Osteoblast (primary cell): ENCODE measurements around the gene ERC1. TPM values are rescaled to one million over a fixed set of nuclear protein-coding genes. Genes with fewer than 3 reads are reported as not detected.

ENCODE experiments used
- DNase-seq: peaks from one replicate; pipeline ENCODE4 v3.0.0; 2011; ENCODE audit warnings: low spot score, mixed read lengths; ENCODE audit not compliant: insufficient read length; ENCODE audit errors: missing footprints
- H2AFZ ChIP-seq: 2 replicates; pipeline ENCODE4 v1.6.0; 2011; ENCODE audit warnings: mild to moderate bottlenecking, low read length
- H3K27ac ChIP-seq: 2 replicates; pipeline ENCODE4 v1.5.1; 2011; ENCODE audit warnings: mild to moderate bottlenecking, low read depth, low read length, moderate library complexity
- H3K27me3 ChIP-seq: 2 replicates; pipeline ENCODE4 v1.6.0; 2012; ENCODE audit warnings: mild to moderate bottlenecking, control low read depth, inconsistent platforms, low read length, moderate library complexity; ENCODE audit not compliant: insufficient read depth
- H3K36me3 ChIP-seq: 2 replicates; pipeline ENCODE4 v1.5.1; 2011; ENCODE audit warnings: mild to moderate bottlenecking, low read length, control low read depth, moderate library complexity; ENCODE audit not compliant: insufficient read depth
- H3K4me1 ChIP-seq: 2 replicates; pipeline ENCODE4 v1.5.1; 2011; ENCODE audit warnings: mild to moderate bottlenecking, low read length, control low read depth, moderate library complexity; ENCODE audit not compliant: insufficient read depth
- H3K4me2 ChIP-seq: 2 replicates; pipeline ENCODE4 v1.6.0; 2011; ENCODE audit warnings: mild to moderate bottlenecking, low read length; ENCODE audit not compliant: insufficient read depth
- H3K4me3 ChIP-seq: fragments of 200-600 bp; sonication (generic); 3 replicates; pipeline ENCODE4 v1.5.1; 2012; ENCODE audit warnings: mild to moderate bottlenecking, low read length, inconsistent platforms; ENCODE audit not compliant: insufficient read depth
- H3K79me2 ChIP-seq: 2 replicates; pipeline ENCODE4 v1.6.0; 2012; ENCODE audit warnings: mild to moderate bottlenecking, low read length, control low read depth, inconsistent platforms; ENCODE audit not compliant: insufficient read depth
- H3K9me3 ChIP-seq: 2 replicates; pipeline ENCODE4 v1.5.1; 2011; ENCODE audit warnings: low read depth, low read length, control low read depth
- H4K20me1 ChIP-seq: 2 replicates; pipeline ENCODE4 v1.6.0; 2012; ENCODE audit warnings: mild to moderate bottlenecking, low read length, control low read depth; ENCODE audit not compliant: insufficient read depth
- CTCF ChIP-seq: IDR thresholded peaks from 2 replicates; pipeline ENCODE4 v1.5.1; 2011; ENCODE audit warnings: mild to moderate bottlenecking, low read depth, low read length, moderate library complexity; ENCODE audit errors: extremely low read depth
- total RNA-seq: library from RNA; depleted of rRNA; stranded (reverse); fragments of >200 nt; gene quantifications from 2 replicates; pipeline ENCODE4 v1.2.3, GENCODE V29; 2012

ERC1 gene
- total RNA-seq, 1 donor: 36.2 TPM

GRCh38 chr12:1186298-1186697 lies 195.3 kb downstream of the ERC1 start:
- H3K4me2 ChIP-seq: no peak overlapping the region
- no peak overlapping the region for H3K27ac ChIP-seq
- no peak for TF ChIP-seq CTCF
- H4K20me1 ChIP-seq: no peaks in the 10 kb centered on the region
- no peaks in the 10 kb centered on the region for H3K9me3 ChIP-seq
- H3K79me2 ChIP-seq: peaks cover 3% of the 10 kb centered on the region
- peaks cover 36% of the 10 kb centered on the region for H3K4me1 ChIP-seq
- no peaks in the 10 kb centered on the region for H3K27me3 ChIP-seq
- H3K4me3 ChIP-seq: no peak overlapping the region
- peaks cover 8% of the 10 kb centered on the region for H3K36me3 ChIP-seq
- no peak for DNase-seq
- no peak overlapping the region for H2AFZ ChIP-seq

DNA sequence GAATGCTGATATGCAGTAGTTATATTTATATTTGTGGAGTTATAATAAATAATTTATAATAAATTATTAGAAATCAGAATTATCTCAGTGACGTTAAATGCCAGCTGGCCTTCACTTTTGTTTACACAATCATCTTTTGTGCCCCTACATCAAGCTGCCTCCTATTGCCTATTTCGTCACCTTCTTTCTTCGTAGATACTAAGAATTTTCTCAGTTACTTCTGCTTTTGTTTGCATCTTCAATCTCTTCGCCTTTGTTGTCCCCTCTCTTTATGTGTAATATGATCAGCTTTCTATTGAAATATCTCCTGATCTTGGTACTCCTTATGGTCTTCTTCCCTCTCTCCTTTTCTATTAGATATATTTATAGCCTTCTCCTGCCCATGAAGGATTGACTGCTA lies 197.0 kb downstream of the ERC1 start:
- H3K79me2 ChIP-seq: no peaks in the 10 kb centered on the region
- H4K20me1 ChIP-seq: no peaks in the 10 kb centered on the region
- H3K27ac ChIP-seq: no peak overlapping the region
- H3K4me1 ChIP-seq: peaks cover 22% of the 10 kb centered on the region
- H2AFZ ChIP-seq: no peak overlapping the region
- H3K4me3 ChIP-seq: no peak overlapping the region
- TF ChIP-seq CTCF: no peak
- H3K27me3 ChIP-seq: no peaks in the 10 kb centered on the region
- peaks cover 8% of the 10 kb centered on the region for H3K36me3 ChIP-seq
- DNase-seq: no peak
- no peaks in the 10 kb centered on the region for H3K9me3 ChIP-seq
- H3K4me2 ChIP-seq: no peak overlapping the region

DNA sequence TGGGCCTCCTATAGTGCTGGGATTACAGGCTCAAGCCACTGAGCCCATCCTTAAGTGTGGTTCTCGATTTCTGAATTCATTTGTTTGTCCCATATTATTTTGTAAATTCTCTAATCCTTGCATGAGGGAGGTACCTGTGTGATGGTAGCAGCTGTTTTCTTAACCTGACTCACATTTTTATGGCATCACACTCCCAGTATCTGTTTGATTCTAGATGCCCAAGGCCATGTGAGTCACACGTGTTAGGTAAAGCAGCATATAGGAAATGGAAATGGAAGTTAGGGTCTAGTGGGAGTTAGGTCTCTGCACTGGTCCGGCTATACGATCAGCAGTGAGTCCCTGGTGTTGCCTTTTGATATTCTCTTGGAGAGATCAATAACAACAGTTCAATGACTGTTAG lies 198.1 kb downstream of the ERC1 start:
- no peak overlapping the region for H3K4me3 ChIP-seq
- H2AFZ ChIP-seq: no peak overlapping the region
- no peaks in the 10 kb centered on the region for H3K9me3 ChIP-seq
- no peaks in the 10 kb centered on the region for H4K20me1 ChIP-seq
- H3K27ac ChIP-seq: no peak overlapping the region
- no peak for DNase-seq
- H3K36me3 ChIP-seq: peaks cover 5% of the 10 kb centered on the region
- peaks cover 14% of the 10 kb centered on the region for H3K4me1 ChIP-seq
- TF ChIP-seq CTCF: no peak
- H3K79me2 ChIP-seq: no peaks in the 10 kb centered on the region
- H3K27me3 ChIP-seq: no peaks in the 10 kb centered on the region
- no peak overlapping the region for H3K4me2 ChIP-seq

DNA sequence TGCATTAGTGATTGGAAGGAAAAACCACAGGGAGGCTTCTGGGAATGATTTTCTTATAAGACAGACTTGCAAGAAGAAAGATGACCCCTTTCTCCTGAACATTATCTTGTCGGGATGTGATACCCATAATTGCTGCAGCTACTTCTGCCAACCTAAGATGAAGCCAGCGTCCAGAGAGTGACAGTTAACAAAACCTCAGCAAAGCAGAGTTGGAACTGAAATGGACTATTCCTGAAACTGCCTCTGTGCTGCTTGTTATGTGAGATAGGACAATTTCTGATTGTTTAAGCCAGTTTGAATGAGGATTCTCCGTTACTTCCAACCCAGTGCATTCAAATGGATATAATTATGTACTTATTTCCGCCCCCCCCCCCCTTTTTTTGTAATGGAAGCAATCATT lies 204.5 kb downstream of the ERC1 start:
- no peak overlapping the region for H3K27ac ChIP-seq
- H3K36me3 ChIP-seq: no peaks in the 10 kb centered on the region
- H3K79me2 ChIP-seq: no peaks in the 10 kb centered on the region
- no peak for TF ChIP-seq CTCF
- DNase-seq: no peak
- H3K9me3 ChIP-seq: no peaks in the 10 kb centered on the region
- peak overlapping the region; percentile 42 for H2AFZ ChIP-seq
- peaks cover 9% of the 10 kb centered on the region for H3K4me1 ChIP-seq
- H3K4me2 ChIP-seq: no peak overlapping the region
- no peaks in the 10 kb centered on the region for H3K27me3 ChIP-seq
- no peak overlapping the region for H3K4me3 ChIP-seq
- H4K20me1 ChIP-seq: no peaks in the 10 kb centered on the region
